ENCODE measurements around the gene TMTC2. TPM values are rescaled to one million over a fixed set of nuclear protein-coding genes. Genes with fewer than 3 reads are reported as not detected.
"Not testable (repeated sequence)": the region's sequence is repeated elsewhere in the genome, so short reads cannot be mapped to it uniquely, and the experiment has no call there.

Gene TMTC2
- total RNA-seq, 1 donor from 2014 or later, result 8.8 TPM

GRCh38 chr12:83106873-83107272, 420.2 kb downstream of the TMTC2 start:
- DNase-seq (ENCODE audit: extremely low read depth, low read depth, low spot score), result no peak

- DNase-seq (ENCODE audit: extremely low read depth, low read depth, low spot score), result no peak
These were observed 423.7 kb downstream of the TMTC2 start for GRCh38 chr12:83110424-83110823.

- no peak for DNase-seq (ENCODE audit: extremely low read depth, low read depth, low spot score)
These were observed 427.2 kb downstream of the TMTC2 start for GRCh38 chr12:83113945-83114344.

- no peak for DNase-seq (ENCODE audit: extremely low read depth, low read depth, low spot score)
These were observed 428.3 kb downstream of the TMTC2 start for GRCh38 chr12:83114966-83115365.

GRCh38 chr12:83117926-83118325, 431.2 kb downstream of the TMTC2 start:
- not testable (repeated sequence) for DNase-seq (ENCODE audit: extremely low read depth, low read depth, low spot score)

- DNase-seq (ENCODE audit: extremely low read depth, low read depth, low spot score), result no peak
These were observed 435.4 kb downstream of the TMTC2 start for GRCh38 chr12:83121897-83122622.

- DNase-seq (ENCODE audit: extremely low read depth, low read depth, low spot score), result no peak
These were observed 435.9 kb downstream of the TMTC2 start for GRCh38 chr12:83122623-83122934.

GRCh38 chr12:83123039-83123438, 436.3 kb downstream of the TMTC2 start:
- no peak for DNase-seq (ENCODE audit: extremely low read depth, low read depth, low spot score)

- DNase-seq (ENCODE audit: extremely low read depth, low read depth, low spot score), result no peak
These were observed 441.8 kb downstream of the TMTC2 start for GRCh38 chr12:83128540-83128939.

- DNase-seq (ENCODE audit: extremely low read depth, low read depth, low spot score), result no peak
These were observed 443.5 kb downstream of the TMTC2 start for GRCh38 chr12:83130178-83130577.

GRCh38 chr12:83132360-83132759, 445.7 kb downstream of the TMTC2 start:
- DNase-seq (ENCODE audit: extremely low read depth, low read depth, low spot score), result no peak

- no peak for DNase-seq (ENCODE audit: extremely low read depth, low read depth, low spot score)
These were observed 449.7 kb downstream of the TMTC2 start for GRCh38 chr12:83136411-83136810.

- no peak for DNase-seq (ENCODE audit: extremely low read depth, low read depth, low spot score)
These were observed 453.4 kb downstream of the TMTC2 start for GRCh38 chr12:83140135-83140534.

GRCh38 chr12:83141460-83141994, 454.8 kb downstream of the TMTC2 start:
- DNase-seq (ENCODE audit: extremely low read depth, low read depth, low spot score), result no peak

- DNase-seq (ENCODE audit: extremely low read depth, low read depth, low spot score), result no peak
These were observed 456.2 kb downstream of the TMTC2 start for GRCh38 chr12:83142914-83143313.

- no peak for DNase-seq (ENCODE audit: extremely low read depth, low read depth, low spot score)
These were observed 457.2 kb downstream of the TMTC2 start for GRCh38 chr12:83143950-83144349.

GRCh38 chr12:83145325-83145840, 458.7 kb downstream of the TMTC2 start:
- no peak for DNase-seq (ENCODE audit: extremely low read depth, low read depth, low spot score)

GRCh38 chr12:83147341-83147740, 460.6 kb downstream of the TMTC2 start:
- no peak for DNase-seq (ENCODE audit: extremely low read depth, low read depth, low spot score)

- DNase-seq (ENCODE audit: extremely low read depth, low read depth, low spot score), result no peak
These were observed 463.3 kb downstream of the TMTC2 start for GRCh38 chr12:83149987-83150386.

GRCh38 chr12:83150465-83151189, 463.9 kb downstream of the TMTC2 start:
- no peak for DNase-seq (ENCODE audit: extremely low read depth, low read depth, low spot score)

- DNase-seq (ENCODE audit: extremely low read depth, low read depth, low spot score), result no peak
These were observed 466.5 kb downstream of the TMTC2 start for GRCh38 chr12:83153177-83153576.

- DNase-seq (ENCODE audit: extremely low read depth, low read depth, low spot score), result no peak
These were observed 470.1 kb downstream of the TMTC2 start for GRCh38 chr12:83156815-83157214.
